HepG2 (cell line): ENCODE measurements around the gene ECHS1. TPM values are rescaled to one million over a fixed set of nuclear protein-coding genes. Genes with fewer than 3 reads are reported as not detected.

ENCODE experiments used
- ATAC-seq: fragments of 200-7000 bp; cut with Tn5 transposase; 3 replicates; pipeline ENCODE4 v1.9.1; 2020; ENCODE audit warnings: mild to moderate bottlenecking, moderate library complexity
- BruUV-seq: library from RNA; stranded (reverse); fragments of 400-500 nt; replicated peaks from 2 replicates; lab custom pipeline; 2021; lab: Mats Ljungman, UMichigan
- CTCF ChIA-PET: fragments of 300-600 bp; formaldehyde crosslinking; extraction: SDS; loops from one replicate; lab custom pipeline; 2021; ENCODE audit warnings: low total read pairs, inconsistent platforms, low intra/inter-chr PET ratio; lab: Yijun Ruan, JAX
- POLR2A ChIA-PET: fragments of 350-600 bp; sonication (Branson Sonifier 250); formaldehyde crosslinking; loops from one replicate; lab custom pipeline; 2020; ENCODE audit warnings: antibody characterized with exemption, inconsistent platforms; lab: Yijun Ruan, JAX
- DNase-seq: peaks from one replicate; pipeline ENCODE4 v3.0.0-alpha.2; 2015; ENCODE audit warnings: low spot score
- FAIRE-seq: peaks from 3 replicates; lab custom pipeline; 2011; peaks lifted over from hg19 to GRCh38; lab: Jason Lieb, UNC
- H2AFZ ChIP-seq: one replicate; pipeline ENCODE4 v1.6.1; 2011; ENCODE audit warnings: low read length, inconsistent platforms
- H3K27ac ChIP-seq: fragments of 300-600 bp; 3 replicates; pipeline ENCODE4 v1.8.0; 2011; ENCODE audit warnings: mixed run types, mild to moderate bottlenecking, mixed read lengths, low read length, inconsistent platforms; ENCODE audit not compliant: insufficient read depth; ENCODE audit errors: extremely low read length
- H3K27me3 ChIP-seq, 2 experiments: fragments of 200-600 bp in 1 of 2; 2 replicates in 1 of 2; 3 replicates in 1 of 2; pipeline versions ENCODE4 v1.6.0 to v1.8.0; 2011; ENCODE audit warnings: low read length in 2 of 2, mild to moderate bottlenecking in 2 of 2, moderate library complexity in 2 of 2, inconsistent platforms in 1 of 2; ENCODE audit not compliant: insufficient read depth in 2 of 2, control insufficient read depth in 1 of 2
- H3K36me3 ChIP-seq, 2 experiments: fragments of 200-600 bp in 1 of 2; replicated peaks in 1 of 2; 2 replicates in 1 of 2; 3 replicates in 1 of 2; pipeline versions ENCODE4 v1.5.1 to v1.8.0; 2011; ENCODE audit warnings: low read length in 2 of 2, inconsistent platforms in 1 of 2; ENCODE audit not compliant: insufficient read depth in 2 of 2, control insufficient read depth in 1 of 2
- H3K4me1 ChIP-seq: 2 replicates; pipeline ENCODE4 v1.5.1; 2012; ENCODE audit warnings: low read length, inconsistent platforms; ENCODE audit not compliant: insufficient read depth
- H3K4me2 ChIP-seq: 2 replicates; pipeline ENCODE4 v1.6.0; 2011; ENCODE audit warnings: low read depth, low read length, inconsistent platforms
- H3K4me3 ChIP-seq, 3 experiments: fragments of 200-600 bp in 1 of 3; sonication (generic), shearing (Covaris generic) in 1 of 3; replicated peaks in 1 of 3; 2 replicates each; pipeline ENCODE4 v1.5.1; 2011 to 2016; ENCODE audit warnings: low read length in 3 of 3, inconsistent platforms in 2 of 3, low read depth in 2 of 3, mild to moderate bottlenecking in 2 of 3, control low read depth in 1 of 3, mixed read lengths in 1 of 3; ENCODE audit not compliant: insufficient read depth in 1 of 3
- H3K79me2 ChIP-seq: one replicate; pipeline ENCODE4 v1.6.1; 2011; ENCODE audit warnings: low read length, inconsistent platforms; ENCODE audit not compliant: insufficient read depth
- H3K9ac ChIP-seq: 2 replicates; pipeline ENCODE4 v1.6.0; 2011; ENCODE audit warnings: mild to moderate bottlenecking, low read depth, low read length, inconsistent platforms; ENCODE audit not compliant: insufficient read depth
- H3K9me3 ChIP-seq: 2 replicates; pipeline ENCODE4 v1.5.1; 2012; ENCODE audit warnings: mild to moderate bottlenecking, low read length
- H4K20me1 ChIP-seq: 2 replicates; pipeline ENCODE4 v1.6.0; 2011; ENCODE audit warnings: inconsistent platforms, mild to moderate bottlenecking, low read length, moderate library complexity; ENCODE audit not compliant: insufficient read depth
- HMGXB4 ChIP-seq, 2 experiments: sonication (generic) in 1 of 2; formaldehyde crosslinking in 1 of 2; IDR thresholded peaks; 2 replicates each; pipeline versions ENCODE4 v1.4.0 to v1.6.1; 2018 to 2020; ENCODE audit warnings: missing genetic modification reagents in 2 of 2, borderline replicate concordance in 1 of 2, low read depth in 1 of 2, mild to moderate bottlenecking in 1 of 2, missing biosample characterization in 1 of 2
- NFYB ChIP-seq: sonication (generic); formaldehyde crosslinking; IDR thresholded peaks from 2 replicates; pipeline ENCODE4 v1.4.0; 2020; ENCODE audit warnings: missing genetic modification reagents
- NFYC ChIP-seq: IDR thresholded peaks from 2 replicates; pipeline ENCODE4 v1.6.1; 2016; ENCODE audit warnings: missing genetic modification reagents, missing compliant biosample characterization
- PRDM10 ChIP-seq: sonication (generic); formaldehyde crosslinking; IDR thresholded peaks from 2 replicates; pipeline ENCODE4 v1.4.0; 2020; ENCODE audit warnings: low read depth, missing genetic modification reagents
- ZNF788 ChIP-seq: sonication (generic); formaldehyde crosslinking; IDR thresholded peaks from 2 replicates; pipeline ENCODE4 v1.5.0; 2020; ENCODE audit warnings: mild to moderate bottlenecking, missing genetic modification reagents, borderline replicate concordance
- WGBS: methylation state at CpG from one replicate; pipeline ENCODE4 v1.1.6; 2017; ENCODE audit warnings: low lambda C conversion rate; 5-methylcytosine and 5-hydroxymethylcytosine counted together
- in situ Hi-C: cut with HindIII; loops from 2 replicates; pipeline ENCODE4 v1.10.0; 2017; ENCODE audit warnings: low pct_unique_long_range_greater_than_20kb; ENCODE audit not compliant: extremely low pct_ligation_motif_present
- intact Hi-C: fragments of 100-400 bp; cut with micrococcal nuclease; formaldehyde crosslinking; loops from one replicate; pipeline ENCODE4 v1.10.0; 2022; ENCODE audit not compliant: unreplicated experiment
- polyA plus RNA-seq, 8 experiments: library from polyadenylated mRNA; depleted of rRNA in 3 of 8; stranded (reverse) in 7 of 8; unstranded in 1 of 8; fragments of >200 nt; fragmentation: Illumina TruSeq in 4 of 8; extraction: Trizol in 4 of 8; gene quantifications; 2 replicates each; pipeline versions ENCODE4 v1.2.1 to v1.2.3, GENCODE V29; 2011 to 2016; ENCODE audit warnings: low read depth in 4 of 8, missing spikeins in 1 of 8, mixed read lengths in 1 of 8; ENCODE audit not compliant: insufficient read depth in 1 of 8
- total RNA-seq, 5 experiments: library from RNA; depleted of rRNA; stranded (reverse); fragments of >200 nt; fragmentation: Illumina TruSeq; extraction: Trizol; gene quantifications; 2 replicates each; pipeline ENCODE4 v1.2.3, GENCODE V29; 2016; ENCODE audit warnings: low read depth in 1 of 5

ECHS1 gene
- total and polyA plus RNA-seq, 2 of the 13 experiments (the other 11 are each of a cell fraction or from before 2014, with no cell fraction given) = 32.7 to 195 TPM

DNA sequence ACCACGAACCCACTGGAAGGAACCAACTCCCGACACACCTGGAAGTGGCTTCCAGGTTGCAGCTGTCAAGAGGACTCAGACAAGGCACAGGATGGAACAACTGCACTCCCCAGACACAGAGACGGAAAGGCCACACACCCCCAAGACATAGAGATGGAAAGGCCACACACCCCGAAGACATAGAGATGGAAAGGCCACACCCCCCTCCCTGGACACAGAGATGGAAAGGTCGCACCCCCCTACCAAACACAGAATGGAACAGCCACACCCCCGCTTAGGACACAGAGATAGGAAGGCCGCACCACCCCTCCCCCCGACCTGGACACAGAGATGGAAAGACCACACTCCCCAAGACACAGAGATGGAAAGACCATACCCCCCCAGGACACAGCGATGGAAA is 56.9 kb downstream of the ECHS1 start:
- Histone ChIP-seq H3K4me2 (no peak overlapping the region), H3K79me2 (no peaks in the 10 kb centered on the region), H3K9ac (no peak overlapping the region), H3K27me3 (peaks cover 0 to 9% of the 10 kb centered on the region in 2 experiments; a peak in 2 of 5 replicates), H3K4me3 (no peak overlapping the region), H3K9me3 (no peaks in the 10 kb centered on the region), H3K36me3 (peaks cover 5 to 15% of the 10 kb centered on the region in 2 experiments; a peak in 4 of 5 replicates), H3K4me1 (peaks cover 15% of the 10 kb centered on the region), H3K27ac (no peak overlapping the region), H4K20me1 (no peaks in the 10 kb centered on the region), H2AFZ (no peak overlapping the region)
- no TSS peak for BruUV-seq
- in situ Hi-C loops (no loop called here), intact Hi-C loops (no loop called here)
- WGBS = 63% methylated on average over 7 of the region's 9 CpGs
- TF ChIP-seq PRDM10 (0 out of 2 replicates have a peak, but pooled peaks have one; percentile 34), ZNF788 (CRISPR knock-in tag) (no peak)
- FAIRE-seq (no peak), DNase-seq (no peak), ATAC-seq (no peak)
- POLR2A ChIA-PET = no interaction called here
- CTCF ChIA-PET = no interaction called here

GRCh38 chr10:133315847-133316246 is 57.3 kb downstream of the ECHS1 start:
- in situ Hi-C loops = no loop called here
- no peak overlapping the region for H3K4me3 ChIP-seq
- CTCF ChIA-PET = no interaction called here
- FAIRE-seq = no peak
- H3K27ac ChIP-seq = no peak overlapping the region
- intact Hi-C loops = no loop called here
- peak; percentile 27 for DNase-seq
- peaks cover 5 to 17% of the 10 kb centered on the region in 2 experiments; a peak in 4 of 5 replicates for H3K36me3 ChIP-seq
- no peaks in the 10 kb centered on the region for H4K20me1 ChIP-seq
- no peaks in the 10 kb centered on the region for H3K79me2 ChIP-seq
- H3K9me3 ChIP-seq = no peaks in the 10 kb centered on the region
- no peak overlapping the region for H3K4me2 ChIP-seq
- TF ChIP-seq NFYC (CRISPR knock-in tag) = peak; percentile 56; the same call in 1 of the 2 replicates
- TF ChIP-seq HMGXB4 (CRISPR knock-in tag; IDR thresholded peaks at IDR 0.05; ENCODE audit: borderline replicate concordance in 1 of 2, low read depth in 1 of 2) = no peak
- TF ChIP-seq NFYB (CRISPR knock-in tag) = peak; percentile 31; the same call in 1 of the 2 replicates
- no peak overlapping the region for H2AFZ ChIP-seq
- POLR2A ChIA-PET = no interaction called here
- 66% methylated on average over 5 of the region's 5 CpGs for WGBS
- BruUV-seq = no TSS peak
- peaks cover 0 to 9% of the 10 kb centered on the region in 2 experiments; a peak in 2 of 5 replicates for H3K27me3 ChIP-seq
- H3K9ac ChIP-seq = no peak overlapping the region
- peaks cover 15% of the 10 kb centered on the region for H3K4me1 ChIP-seq
- no peak for ATAC-seq
